ENCODE results near the gene RREB1. TPM values are rescaled to one million over a fixed set of nuclear protein-coding genes. Genes with fewer than 3 reads are reported as not detected.

RREB1 gene, protein sequence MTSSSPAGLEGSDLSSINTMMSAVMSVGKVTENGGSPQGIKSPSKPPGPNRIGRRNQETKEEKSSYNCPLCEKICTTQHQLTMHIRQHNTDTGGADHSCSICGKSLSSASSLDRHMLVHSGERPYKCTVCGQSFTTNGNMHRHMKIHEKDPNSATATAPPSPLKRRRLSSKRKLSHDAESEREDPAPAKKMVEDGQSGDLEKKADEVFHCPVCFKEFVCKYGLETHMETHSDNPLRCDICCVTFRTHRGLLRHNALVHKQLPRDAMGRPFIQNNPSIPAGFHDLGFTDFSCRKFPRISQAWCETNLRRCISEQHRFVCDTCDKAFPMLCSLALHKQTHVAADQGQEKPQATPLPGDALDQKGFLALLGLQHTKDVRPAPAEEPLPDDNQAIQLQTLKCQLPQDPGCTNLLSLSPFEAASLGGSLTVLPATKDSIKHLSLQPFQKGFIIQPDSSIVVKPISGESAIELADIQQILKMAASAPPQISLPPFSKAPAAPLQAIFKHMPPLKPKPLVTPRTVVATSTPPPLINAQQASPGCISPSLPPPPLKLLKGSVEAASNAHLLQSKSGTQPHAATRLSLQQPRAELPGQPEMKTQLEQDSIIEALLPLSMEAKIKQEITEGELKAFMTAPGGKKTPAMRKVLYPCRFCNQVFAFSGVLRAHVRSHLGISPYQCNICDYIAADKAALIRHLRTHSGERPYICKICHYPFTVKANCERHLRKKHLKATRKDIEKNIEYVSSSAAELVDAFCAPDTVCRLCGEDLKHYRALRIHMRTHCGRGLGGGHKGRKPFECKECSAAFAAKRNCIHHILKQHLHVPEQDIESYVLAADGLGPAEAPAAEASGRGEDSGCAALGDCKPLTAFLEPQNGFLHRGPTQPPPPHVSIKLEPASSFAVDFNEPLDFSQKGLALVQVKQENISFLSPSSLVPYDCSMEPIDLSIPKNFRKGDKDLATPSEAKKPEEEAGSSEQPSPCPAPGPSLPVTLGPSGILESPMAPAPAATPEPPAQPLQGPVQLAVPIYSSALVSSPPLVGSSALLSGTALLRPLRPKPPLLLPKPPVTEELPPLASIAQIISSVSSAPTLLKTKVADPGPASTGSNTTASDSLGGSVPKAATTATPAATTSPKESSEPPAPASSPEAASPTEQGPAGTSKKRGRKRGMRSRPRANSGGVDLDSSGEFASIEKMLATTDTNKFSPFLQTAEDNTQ (N-terminal part only)
- 3.5 TPM for total RNA-seq

DNA sequence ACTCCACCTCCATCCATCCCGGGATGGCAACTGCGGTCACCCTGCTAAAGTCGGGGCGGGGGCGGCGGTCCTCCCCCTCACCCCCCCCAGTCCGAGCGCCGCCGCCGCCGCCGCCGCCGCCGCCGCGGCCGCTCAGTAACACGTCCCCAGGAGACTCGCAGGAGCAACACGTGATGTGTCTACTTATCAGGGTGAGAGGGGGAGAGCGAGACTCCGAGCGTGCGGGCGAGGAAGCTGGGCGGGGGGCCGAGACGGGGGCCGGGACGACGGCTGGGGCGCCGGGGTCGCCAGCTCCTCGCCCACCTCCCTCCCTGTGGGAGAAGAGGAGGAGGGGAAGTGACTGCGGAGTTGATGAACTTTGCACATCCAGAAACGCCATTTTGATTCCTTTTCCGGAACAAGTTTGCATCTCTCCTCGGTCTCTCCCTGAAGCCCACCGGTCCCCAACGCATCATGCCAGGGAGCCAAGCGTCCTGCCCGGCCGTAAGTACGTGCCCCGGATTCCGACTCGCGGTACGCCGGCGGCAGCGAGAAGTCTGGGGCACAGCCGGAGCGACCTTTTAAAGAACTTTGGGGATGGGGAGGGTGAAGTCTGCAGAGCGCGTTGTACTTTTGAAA is at the start of gene RREB1:
RREB1 (plus strand) TSS at position 384 of the 618 bp plus-strand sequence. CDS start 73,951 bp downstream, outside the sequence.

Small RNA genes within 50 kb of the gene (small RNA-seq; reads per million reads assigned to genes)
- not detected for gene RF00019

Other genes starting within 250 kb of the RREB1 start
- 63.4 TPM for gene SSR1, start 205.2 kb downstream of the RREB1 start, total RNA-seq

All from diencephalon (tissue), 1 donor.